GM12875 (cell line): Measurements from ENCODE around the gene TF.

Source experiments
- H3K4me3 ChIP-seq: one replicate; pipeline ENCODE4 v1.5.1; 2011; ENCODE audit warnings: low read depth, low read length, control low read depth
- TF ChIP-seq, protein P1 (sequence below): IDR thresholded peaks from 2 replicates; pipeline ENCODE4 v1.5.1; 2011; ENCODE audit warnings: low read depth, mild to moderate bottlenecking, control low read depth, inconsistent platforms, low read length, moderate library complexity, borderline replicate concordance; ENCODE audit not compliant: insufficient read depth

The TF gene

GRCh38 chr3:133754455-133754854 lies 8.3 kb downstream of the TF start:
- TF ChIP-seq, protein P1, sequence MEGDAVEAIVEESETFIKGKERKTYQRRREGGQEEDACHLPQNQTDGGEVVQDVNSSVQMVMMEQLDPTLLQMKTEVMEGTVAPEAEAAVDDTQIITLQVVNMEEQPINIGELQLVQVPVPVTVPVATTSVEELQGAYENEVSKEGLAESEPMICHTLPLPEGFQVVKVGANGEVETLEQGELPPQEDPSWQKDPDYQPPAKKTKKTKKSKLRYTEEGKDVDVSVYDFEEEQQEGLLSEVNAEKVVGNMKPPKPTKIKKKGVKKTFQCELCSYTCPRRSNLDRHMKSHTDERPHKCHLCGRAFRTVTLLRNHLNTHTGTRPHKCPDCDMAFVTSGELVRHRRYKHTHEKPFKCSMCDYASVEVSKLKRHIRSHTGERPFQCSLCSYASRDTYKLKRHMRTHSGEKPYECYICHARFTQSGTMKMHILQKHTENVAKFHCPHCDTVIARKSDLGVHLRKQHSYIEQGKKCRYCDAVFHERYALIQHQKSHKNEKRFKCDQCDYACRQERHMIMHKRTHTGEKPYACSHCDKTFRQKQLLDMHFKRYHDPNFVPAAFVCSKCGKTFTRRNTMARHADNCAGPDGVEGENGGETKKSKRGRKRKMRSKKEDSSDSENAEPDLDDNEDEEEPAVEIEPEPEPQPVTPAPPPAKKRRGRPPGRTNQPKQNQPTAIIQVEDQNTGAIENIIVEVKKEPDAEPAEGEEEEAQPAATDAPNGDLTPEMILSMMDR: no peak
- no peak overlapping the region for H3K4me3 ChIP-seq

- no peak overlapping the region for H3K4me3 ChIP-seq
- TF ChIP-seq, protein P1: no peak
Observed at GRCh38 chr3:133754973-133755828, 9.0 kb downstream of the TF start.

GRCh38 chr3:133756716-133757694 lies 10.8 kb downstream of the TF start:
- no peak overlapping the region for H3K4me3 ChIP-seq
- TF ChIP-seq, protein P1: no peak

DNA sequence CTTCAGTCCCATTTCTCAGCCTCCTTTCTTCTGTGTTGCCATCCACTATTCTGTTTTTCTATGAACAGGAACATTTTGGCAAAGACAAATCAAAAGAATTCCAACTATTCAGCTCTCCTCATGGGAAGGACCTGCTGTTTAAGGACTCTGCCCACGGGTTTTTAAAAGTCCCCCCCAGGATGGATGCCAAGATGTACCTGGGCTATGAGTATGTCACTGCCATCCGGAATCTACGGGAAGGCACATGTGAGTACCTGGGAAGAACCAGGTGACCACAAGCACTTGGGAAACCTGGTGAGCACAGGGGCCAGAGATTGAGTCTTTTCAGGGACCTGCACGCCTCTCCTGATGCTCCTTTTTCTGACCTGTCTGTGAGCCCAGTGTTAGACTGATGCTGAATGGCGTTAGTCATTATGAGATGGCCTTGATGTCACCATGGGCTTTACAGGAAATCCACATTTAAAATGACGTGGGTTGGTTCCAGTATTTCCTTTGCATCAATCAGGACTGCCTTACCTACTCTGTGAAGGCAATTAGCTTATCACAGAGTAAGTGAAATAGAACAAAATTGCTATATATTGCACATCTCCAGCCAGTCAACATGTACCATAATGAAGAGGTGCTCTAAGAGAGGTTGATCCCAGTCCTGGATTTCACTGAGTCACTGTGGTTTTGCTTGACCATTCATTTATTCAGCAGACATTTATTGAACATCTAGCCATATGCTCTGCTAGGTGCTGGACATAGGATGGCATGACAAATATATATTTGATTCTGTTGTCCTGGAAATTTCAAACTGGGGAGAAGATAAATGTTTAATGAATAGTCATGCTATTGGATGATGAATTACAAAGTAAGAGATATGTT lies 11.7 kb downstream of the TF start:
- no peak overlapping the region for H3K4me3 ChIP-seq
- TF ChIP-seq, protein P1: no peak

DNA sequence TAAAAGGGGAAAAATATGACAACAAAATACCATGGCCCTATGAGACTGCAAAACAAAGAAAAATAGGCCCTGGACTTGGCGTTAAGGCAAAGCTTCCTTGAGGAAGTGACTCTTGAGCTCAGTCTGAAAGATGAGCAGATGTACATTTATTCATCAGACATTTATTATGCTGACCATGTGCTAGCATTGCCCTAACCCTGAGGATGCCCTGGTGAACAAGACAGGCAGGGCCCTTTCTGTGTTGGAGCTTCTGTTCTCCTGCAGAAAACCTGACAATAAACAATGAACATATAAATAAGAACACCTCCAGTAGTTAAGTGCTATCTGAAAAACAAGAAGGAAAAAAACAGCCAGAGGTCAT lies 12.4 kb downstream of the TF start:
- TF ChIP-seq, protein P1: no peak
- H3K4me3 ChIP-seq: no peak overlapping the region

DNA sequence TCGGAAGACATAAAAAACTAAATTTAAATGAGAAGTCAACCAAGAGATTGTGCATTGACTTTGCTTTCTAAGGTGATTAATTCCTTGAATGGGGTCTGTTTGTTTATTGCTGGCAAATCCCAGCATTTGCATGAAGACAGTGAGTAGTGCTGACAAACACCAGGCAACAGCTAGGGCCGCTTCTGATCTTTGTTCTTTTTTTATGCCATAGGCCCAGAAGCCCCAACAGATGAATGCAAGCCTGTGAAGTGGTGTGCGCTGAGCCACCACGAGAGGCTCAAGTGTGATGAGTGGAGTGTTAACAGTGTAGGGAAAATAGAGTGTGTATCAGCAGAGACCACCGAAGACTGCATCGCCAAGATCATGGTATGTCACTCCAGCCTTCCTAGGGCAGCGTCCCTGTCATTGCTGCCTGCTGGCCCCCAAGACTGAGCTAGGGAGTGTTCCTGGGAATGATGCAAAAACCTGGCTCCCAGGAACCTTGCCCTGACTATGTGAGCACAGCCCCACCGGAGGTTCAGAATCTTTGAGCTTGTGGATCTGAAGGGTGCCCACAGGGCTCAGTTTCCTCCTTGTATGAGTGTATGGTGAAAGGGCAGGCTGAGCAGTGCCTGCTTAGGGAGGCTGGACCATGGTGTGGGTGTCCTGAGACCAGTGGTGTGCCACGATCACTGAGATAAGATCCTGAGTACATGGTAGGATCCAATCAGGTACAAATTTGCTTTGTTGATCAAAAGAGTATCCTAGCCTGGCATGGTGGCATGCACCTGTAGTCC lies 13.0 kb downstream of the TF start:
- TF ChIP-seq, protein P1: no peak
- H3K4me3 ChIP-seq: no peak overlapping the region
